ENCODE data around the gene FAM114A1. TPM values are rescaled to one million over a fixed set of nuclear protein-coding genes. Genes with fewer than 3 reads are reported as not detected.

The FAM114A1 gene
- total and polyA plus RNA-seq, 2 of the 4 experiments (the other 2 are of a cell fraction), result 135 to 649 TPM

DNA sequence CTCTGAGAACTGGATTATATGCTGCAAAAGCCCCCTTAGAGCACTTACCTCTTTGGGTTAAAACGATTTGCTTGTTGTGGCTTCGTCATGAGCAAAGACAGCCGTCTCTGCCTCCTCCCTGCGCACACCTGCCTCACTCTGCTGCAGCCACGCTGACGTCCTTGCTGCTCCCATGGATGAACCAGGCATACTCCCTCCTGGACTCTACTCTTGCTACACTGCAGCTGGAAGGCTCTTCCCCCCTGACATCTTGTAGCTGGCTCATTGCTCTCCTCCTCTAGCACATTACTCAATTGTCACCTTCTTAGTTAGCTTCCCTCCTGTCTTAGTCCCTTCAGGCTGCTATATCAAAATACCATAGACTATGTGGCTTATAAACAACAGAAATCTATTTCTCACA, 59.3 kb downstream of the FAM114A1 start:
- H4K8ac ChIP-seq (ENCODE audit: low read depth in 2 of 2, low read length in 2 of 2), result no peak overlapping the region
- H3K4me1 ChIP-seq (ENCODE audit: control insufficient read depth, insufficient read depth, low read length), result peaks cover 2% of the 10 kb centered on the region; the same call in 1 of the 2 replicates
- H2BK5ac ChIP-seq (ENCODE audit: low read depth, low read length, poor library complexity, severe bottlenecking), result no peak overlapping the region
- no peak overlapping the region for H2AFZ ChIP-seq (replicated peaks; ENCODE audit: low read length, poor library complexity)
- H3K4ac ChIP-seq (ENCODE audit: low read depth, low read length), result no peak overlapping the region
- in situ Hi-C loops (cut with MboI; ENCODE audit: low sequenced_read_pairs), result no loop called here
- dilution Hi-C loops (cut with HindIII; ENCODE audit: low sequenced_read_pairs, unreplicated experiment), result no loop called here
- no peak overlapping the region for H3K18ac ChIP-seq (ENCODE audit: low read depth, low read length)
- peak overlapping the region; percentile 21 for H3K27ac ChIP-seq (ENCODE audit: insufficient read depth, low read length)
- 79% methylated on average over 5 of the region's 6 CpGs; no CpG with 5 or more reads in 1 of the 2 experiments for WGBS, 2 experiments (ENCODE audit: extremely low coverage in 2 of 2, insufficient read length in 1 of 2)
- 0 out of 2 replicates have a peak, but pooled peaks cover 3% of the 10 kb centered on the region for H3K9me1 ChIP-seq (ENCODE audit: insufficient read depth, low read length)
- no peaks in the 10 kb centered on the region for H3K9me3 ChIP-seq (ENCODE audit: control insufficient read depth, insufficient read depth, low read length)
- intact Hi-C loops (cut with micrococcal nuclease), result no loop called here
- H2BK15ac ChIP-seq (ENCODE audit: low read depth, low read length), result no peak overlapping the region
- ATAC-seq (ENCODE audit: low read depth), result no peak
- H3K27me3 ChIP-seq (ENCODE audit: control insufficient read depth, insufficient read depth, low read length), result no peaks in the 10 kb centered on the region
- ChIA-PET CTCF (no interaction called here), POLR2A (ENCODE audit: unreplicated experiment) (no interaction called here)
- DNase-seq, result no peak
- no peak overlapping the region for H3K4me2 ChIP-seq (ENCODE audit: low read depth, low read length)
- no peak overlapping the region for H3K23ac ChIP-seq (ENCODE audit: low read depth, low read length)
- H2BK120ac ChIP-seq (ENCODE audit: low read depth, low read length), result no peak overlapping the region
- TF ChIP-seq CEBPB (IDR thresholded peaks at IDR 0.05; ENCODE audit: low read depth, low read length) (no peak), RCOR1 (IDR thresholded peaks at IDR 0.05; ENCODE audit: insufficient replicate concordance, low read length) (no peak), CHD1 (IDR thresholded peaks at IDR 0.05; ENCODE audit: low read depth, low read length) (no peak), MAFK (IDR thresholded peaks at IDR 0.05; ENCODE audit: low read depth, low read length) (no peak), SMC3 (IDR thresholded peaks at IDR 0.05; ENCODE audit: low read depth, low read length) (no peak), MXI1 (IDR thresholded peaks at IDR 0.05; ENCODE audit: borderline replicate concordance, low read depth, low read length) (no peak), RAD21 (IDR thresholded peaks at IDR 0.05; ENCODE audit: low read length) (no peak), POLR2A (IDR thresholded peaks at IDR 0.05; ENCODE audit: low read depth, low read length) (no peak), MAZ (IDR thresholded peaks at IDR 0.05; ENCODE audit: borderline replicate concordance, low read depth, low read length) (no peak), ELK1 (IDR thresholded peaks at IDR 0.05; ENCODE audit: borderline replicate concordance, low read depth, low read length) (no peak), BHLHE40 (IDR thresholded peaks at IDR 0.05; ENCODE audit: low read depth, low read length) (no peak), RFX5 (IDR thresholded peaks at IDR 0.05; ENCODE audit: low read depth, low read length) (no peak), NFE2L2 (IDR thresholded peaks at IDR 0.05; ENCODE audit: low read depth, low read length) (no peak), FOS (IDR thresholded peaks at IDR 0.05; ENCODE audit: low read depth, low read length) (no peak)
- TF ChIP-seq, protein P1, sequence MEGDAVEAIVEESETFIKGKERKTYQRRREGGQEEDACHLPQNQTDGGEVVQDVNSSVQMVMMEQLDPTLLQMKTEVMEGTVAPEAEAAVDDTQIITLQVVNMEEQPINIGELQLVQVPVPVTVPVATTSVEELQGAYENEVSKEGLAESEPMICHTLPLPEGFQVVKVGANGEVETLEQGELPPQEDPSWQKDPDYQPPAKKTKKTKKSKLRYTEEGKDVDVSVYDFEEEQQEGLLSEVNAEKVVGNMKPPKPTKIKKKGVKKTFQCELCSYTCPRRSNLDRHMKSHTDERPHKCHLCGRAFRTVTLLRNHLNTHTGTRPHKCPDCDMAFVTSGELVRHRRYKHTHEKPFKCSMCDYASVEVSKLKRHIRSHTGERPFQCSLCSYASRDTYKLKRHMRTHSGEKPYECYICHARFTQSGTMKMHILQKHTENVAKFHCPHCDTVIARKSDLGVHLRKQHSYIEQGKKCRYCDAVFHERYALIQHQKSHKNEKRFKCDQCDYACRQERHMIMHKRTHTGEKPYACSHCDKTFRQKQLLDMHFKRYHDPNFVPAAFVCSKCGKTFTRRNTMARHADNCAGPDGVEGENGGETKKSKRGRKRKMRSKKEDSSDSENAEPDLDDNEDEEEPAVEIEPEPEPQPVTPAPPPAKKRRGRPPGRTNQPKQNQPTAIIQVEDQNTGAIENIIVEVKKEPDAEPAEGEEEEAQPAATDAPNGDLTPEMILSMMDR (conservative IDR thresholded peaks at IDR 0.05; ENCODE audit: low read depth, low read length), result no peak
- TF ChIP-seq, protein P2, sequence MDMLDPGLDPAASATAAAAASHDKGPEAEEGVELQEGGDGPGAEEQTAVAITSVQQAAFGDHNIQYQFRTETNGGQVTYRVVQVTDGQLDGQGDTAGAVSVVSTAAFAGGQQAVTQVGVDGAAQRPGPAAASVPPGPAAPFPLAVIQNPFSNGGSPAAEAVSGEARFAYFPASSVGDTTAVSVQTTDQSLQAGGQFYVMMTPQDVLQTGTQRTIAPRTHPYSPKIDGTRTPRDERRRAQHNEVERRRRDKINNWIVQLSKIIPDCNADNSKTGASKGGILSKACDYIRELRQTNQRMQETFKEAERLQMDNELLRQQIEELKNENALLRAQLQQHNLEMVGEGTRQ (IDR thresholded peaks at IDR 0.05; ENCODE audit: low read depth, low read length), result no peak
- no peak overlapping the region for H2BK20ac ChIP-seq (ENCODE audit: low read depth, low read length)
- no peak overlapping the region for H3K56ac ChIP-seq (ENCODE audit: extremely low read depth, insufficient read depth, low read length)
- no peak overlapping the region for H4K91ac ChIP-seq (ENCODE audit: insufficient read depth, low read depth, low read length)
- BruUV-seq (replicated peaks), result no TSS peak
- no peak overlapping the region for H3K9ac ChIP-seq (ENCODE audit: low read depth, low read length)
- H4K20me1 ChIP-seq (ENCODE audit: insufficient read depth, low read length), result no peaks in the 10 kb centered on the region
- no peak overlapping the region for H3K4me3 ChIP-seq (ENCODE audit: insufficient read depth, low read depth, low read length)
- H3K79me1 ChIP-seq (ENCODE audit: low read depth in 1 of 2, low read length in 2 of 2), result peaks cover 27 to 49% of the 10 kb centered on the region in 2 experiments; a peak in 3 of 4 replicates
- H3K36me3 ChIP-seq (ENCODE audit: control insufficient read depth, insufficient read depth, low read length), result peaks cover 64% of the 10 kb centered on the region
- no peak overlapping the region; the same call in 1 of the 2 replicates for H4K5ac ChIP-seq (ENCODE audit: low read depth, low read length)
- H2AK5ac ChIP-seq (ENCODE audit: low read depth, low read length), result peak overlapping the region; percentile 27; the same call in 1 of the 2 replicates
- no peak overlapping the region for H3K14ac ChIP-seq (replicated peaks; ENCODE audit: low read depth, low read length)
- no peak overlapping the region for H2AK9ac ChIP-seq (replicated peaks; ENCODE audit: low read depth, low read length, poor library complexity)
